Myocyte (in vitro differentiated cells): Measurements from ENCODE around the gene ATOH8. TPM values are rescaled to one million over a fixed set of nuclear protein-coding genes. Genes with fewer than 3 reads are reported as not detected.

ENCODE experiments used
- DNase-seq: peaks from one replicate; pipeline ENCODE4 v3.0.0-alpha.2; 2012; ENCODE audit warnings: low read depth
- total RNA-seq: library from RNA; depleted of rRNA; stranded (reverse); fragments of >200 nt; gene quantifications from 2 replicates; pipeline ENCODE4 v1.2.3, GENCODE V29; 2014

ATOH8 gene
- total RNA-seq, 1 donor from 2014 or later: 7.2 TPM

- DNase-seq: peak; percentile 86
Observed at GRCh38 chr2:85770369-85770768, 16.6 kb downstream of the ATOH8 start.

- no peak for DNase-seq
Observed at GRCh38 chr2:85770786-85771409, 17.1 kb downstream of the ATOH8 start.

- DNase-seq: no peak
Observed at GRCh38 chr2:85771486-85771885, 17.7 kb downstream of the ATOH8 start.

- DNase-seq: peak; percentile 100
Observed at GRCh38 chr2:85772019-85772745, 18.4 kb downstream of the ATOH8 start.

DNA sequence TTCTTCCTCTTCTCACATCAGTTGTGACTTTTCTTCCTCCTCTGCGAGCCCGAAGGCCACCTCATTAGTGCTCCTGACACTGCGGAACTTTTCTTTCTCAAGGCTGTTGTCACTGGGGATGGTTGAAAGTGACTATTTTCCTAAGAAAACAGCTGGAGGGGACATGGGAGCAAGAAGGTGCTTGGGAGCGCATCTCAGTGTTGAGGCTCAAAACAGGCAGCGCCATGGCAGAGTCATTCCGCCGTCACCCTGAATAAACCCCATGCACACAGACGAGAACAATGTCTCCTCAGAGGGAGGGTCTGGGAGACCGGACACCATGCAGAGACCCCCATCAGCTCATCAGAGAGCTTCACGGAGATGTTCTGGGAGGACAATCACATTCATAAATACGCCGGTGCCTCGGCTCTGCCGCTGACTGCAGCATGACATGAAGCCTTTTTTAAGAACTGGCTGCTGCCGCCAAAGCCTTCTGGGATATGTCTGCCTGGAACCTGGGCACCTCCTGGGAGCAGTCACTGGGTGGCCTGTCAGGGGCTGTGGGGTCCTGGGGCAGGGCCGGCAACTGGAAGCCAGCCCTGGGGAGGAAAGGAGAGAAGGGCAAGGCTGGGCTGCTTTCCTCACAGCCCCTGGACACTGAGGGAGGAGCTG lies 19.2 kb downstream of the ATOH8 start:
- peak; percentile 69 for DNase-seq

DNA sequence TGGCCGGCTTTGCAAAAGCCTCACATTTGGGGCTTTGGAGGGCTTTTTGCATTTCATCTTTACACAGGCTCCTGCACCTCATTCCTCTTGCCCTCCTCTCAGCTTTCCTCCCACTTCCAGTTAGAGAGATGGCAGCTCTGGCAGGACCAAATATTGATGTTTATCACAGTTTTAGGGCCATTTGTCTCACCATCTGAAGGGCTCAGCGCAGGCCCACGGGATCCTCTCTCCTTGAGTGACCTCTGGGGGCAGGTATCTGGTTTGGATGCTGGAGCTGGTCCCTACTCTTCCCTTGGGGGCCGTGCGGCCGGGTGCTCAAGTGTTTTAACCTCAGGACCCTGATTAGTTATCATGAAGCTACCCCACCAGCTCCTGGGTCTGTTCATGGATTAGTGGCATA lies 19.9 kb downstream of the ATOH8 start:
- no peak for DNase-seq

GRCh38 chr2:85774126-85774978 lies 20.6 kb downstream of the ATOH8 start:
- DNase-seq: peak; percentile 86

GRCh38 chr2:85775406-85776381 lies 21.9 kb downstream of the ATOH8 start:
- DNase-seq: no peak

DNA sequence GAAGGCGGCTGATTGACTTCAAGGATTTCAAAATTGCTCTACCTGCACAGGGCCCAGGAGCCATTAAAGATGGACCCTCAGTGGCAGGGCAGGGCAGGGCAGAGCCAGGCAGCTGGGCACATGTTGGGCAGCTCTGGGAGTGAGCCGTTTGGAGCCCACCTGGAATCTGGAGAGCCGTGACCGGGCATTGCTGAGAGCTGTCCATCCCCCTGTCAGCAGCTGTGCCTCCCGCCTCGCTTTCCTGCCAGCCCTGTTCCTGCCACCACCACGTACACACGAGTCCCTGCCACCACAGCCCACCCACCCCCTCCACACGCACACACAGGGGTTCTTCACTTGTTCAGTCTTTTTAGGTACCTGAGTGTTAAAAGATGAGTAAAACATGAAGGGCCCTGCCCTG lies 22.9 kb downstream of the ATOH8 start:
- DNase-seq: no peak

GRCh38 chr2:85777441-85777861 lies 23.7 kb downstream of the ATOH8 start:
- DNase-seq: no peak

DNA sequence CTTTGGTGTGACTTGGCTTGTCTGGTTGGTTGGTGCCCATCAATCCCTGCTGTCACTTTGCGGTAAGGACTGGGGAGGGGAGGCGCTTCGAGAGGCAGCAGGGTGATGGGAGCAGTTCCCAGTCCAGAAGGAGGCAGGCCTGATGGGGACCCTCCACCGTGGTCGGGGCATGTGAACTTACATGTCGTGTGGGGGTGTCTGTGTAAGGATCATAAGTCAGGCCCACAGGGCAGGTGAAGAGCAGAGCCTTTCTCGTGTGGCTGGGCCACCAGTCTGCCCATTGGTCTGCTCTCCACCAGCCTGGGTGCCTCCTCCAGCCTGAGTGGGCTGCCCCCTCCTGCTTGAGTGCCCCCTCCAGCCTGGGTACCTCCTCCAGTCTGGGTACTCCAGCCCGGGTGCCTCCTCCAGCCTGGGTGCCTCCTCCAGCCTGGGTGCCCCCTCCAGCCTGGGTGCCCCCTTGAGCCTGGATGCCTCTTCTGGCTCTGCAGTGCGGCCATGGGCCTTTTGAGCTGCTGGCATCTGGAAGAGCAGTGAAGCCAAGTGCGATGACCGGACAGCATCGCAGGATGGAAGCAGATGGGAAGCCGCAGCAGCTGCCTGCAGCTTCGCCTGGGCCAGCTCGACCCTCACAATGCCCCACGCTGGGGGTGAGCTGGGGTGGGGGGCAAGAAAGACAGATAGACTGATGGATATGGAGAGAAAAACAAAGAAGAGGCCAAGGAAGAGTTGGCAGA lies 25.0 kb downstream of the ATOH8 start:
- no peak for DNase-seq

GRCh38 chr2:85779641-85780315 lies 26.0 kb downstream of the ATOH8 start:
- DNase-seq: no peak

- DNase-seq: no peak
Observed at GRCh38 chr2:85780316-85781012, 26.7 kb downstream of the ATOH8 start.

- no peak for DNase-seq
Observed at GRCh38 chr2:85781013-85781332, 27.2 kb downstream of the ATOH8 start.

GRCh38 chr2:85783796-85784195 lies 30.0 kb downstream of the ATOH8 start:
- no peak for DNase-seq

- no peak for DNase-seq
Observed at GRCh38 chr2:85784474-85784986, 30.7 kb downstream of the ATOH8 start.

GRCh38 chr2:85785027-85785822 lies 31.4 kb downstream of the ATOH8 start:
- DNase-seq: peak; percentile 95
